ENCODE results near the gene HNRNPR.
"Not testable (repeated sequence)": the region's sequence is repeated elsewhere in the genome, so short reads cannot be mapped to it uniquely, and the experiment has no call there.

GRCh38 chr1:23380236-23380635, 36.2 kb upstream of the HNRNPR start:
- TF ChIP-seq CTCF (IDR thresholded peaks at IDR 0.05; ENCODE audit: insufficient read depth, low read depth, low read length); EZH2 (IDR thresholded peaks at IDR 0.05; ENCODE audit: insufficient read depth, low read length): not testable (repeated sequence)
